WTC11 (cell line): ENCODE measurements around the gene ZNF362. TPM values are rescaled to one million over a fixed set of nuclear protein-coding genes. Genes with fewer than 3 reads are reported as not detected.

Source experiments
- ATAC-seq: fragments of 200-7000 bp; cut with Tn5 transposase; 2 replicates; pipeline ENCODE4 v1.10.0; 2021; ENCODE audit warnings: mild to moderate bottlenecking, moderate library complexity
- CTCF ChIA-PET: fragments of 300-600 bp; sonication (Branson Sonifier 250); formaldehyde crosslinking; loops from one replicate; lab custom pipeline; 2021; ENCODE audit warnings: antibody characterized with exemption; lab: Charles Lee
- POLR2A ChIA-PET: fragments of 350-600 bp; sonication (Branson Sonifier 250); formaldehyde crosslinking; loops from one replicate; lab custom pipeline; 2021; ENCODE audit warnings: antibody characterized with exemption; lab: Charles Lee
- DNase-seq: peaks from one replicate; pipeline ENCODE4 v3.0.0; 2021; ENCODE audit warnings: low spot score
- H3K27ac Mint-ChIP-seq: 2 replicates; pipeline ENCODE4 v1.8.0; 2021; ENCODE audit warnings: mixed read lengths
- H3K27me3 Mint-ChIP-seq: 2 replicates; pipeline ENCODE4 v1.8.0; 2021; ENCODE audit warnings: low read depth, mild to moderate bottlenecking, moderate library complexity, mixed read lengths
- H3K36me3 Mint-ChIP-seq: 2 replicates; pipeline ENCODE4 v1.8.0; 2021; ENCODE audit warnings: mixed read lengths
- H3K4me1 Mint-ChIP-seq: 2 replicates; pipeline ENCODE4 v1.8.0; 2022; ENCODE audit warnings: mixed read lengths
- H3K4me3 Mint-ChIP-seq: 2 replicates; pipeline ENCODE4 v1.8.0; 2021; ENCODE audit warnings: mild to moderate bottlenecking, moderate library complexity, mixed read lengths
- H3K9me3 Mint-ChIP-seq: 2 replicates; pipeline ENCODE4 v1.8.0; 2021; ENCODE audit warnings: mixed read lengths
- AR ChIP-seq: fragments of 250-450 bp; sonication (Bioruptor Pico); IDR thresholded peaks from 2 replicates; pipeline ENCODE4 v1.9.0; 2021; ENCODE audit warnings: mild to moderate bottlenecking
- ATF2 ChIP-seq: sonication (generic); formaldehyde crosslinking; IDR thresholded peaks from 2 replicates; pipeline ENCODE4 v1.8.1; 2022; ENCODE audit warnings: low read depth, missing genetic modification reagents, borderline replicate concordance
- ATF6 ChIP-seq: sonication (generic); formaldehyde crosslinking; IDR thresholded peaks from 2 replicates; pipeline ENCODE4 v1.8.1; 2023; ENCODE audit warnings: mild to moderate bottlenecking, missing genetic modification reagents
- E2F4 ChIP-seq: sonication (generic); formaldehyde crosslinking; IDR thresholded peaks from 2 replicates; pipeline ENCODE4 v1.8.1; 2022; ENCODE audit warnings: low read depth, mild to moderate bottlenecking, moderate library complexity, missing genetic modification reagents, borderline replicate concordance
- JUN ChIP-seq: sonication (generic); formaldehyde crosslinking; IDR thresholded peaks from 2 replicates; pipeline ENCODE4 v1.8.0; 2023; ENCODE audit warnings: mild to moderate bottlenecking, missing genetic modification reagents
- MXD4 ChIP-seq: fragments of 250-450 bp; sonication (Bioruptor Pico); IDR thresholded peaks from 2 replicates; pipeline ENCODE4 v1.8.0; 2021; ENCODE audit warnings: mild to moderate bottlenecking, moderate library complexity, borderline replicate concordance
- NFE2L1 ChIP-seq: sonication (generic); formaldehyde crosslinking; IDR thresholded peaks from 2 replicates; pipeline ENCODE4 v1.8.1; 2023; ENCODE audit warnings: missing genetic modification reagents
- PRDM15 ChIP-seq: sonication (generic); formaldehyde crosslinking; IDR thresholded peaks from 2 replicates; pipeline ENCODE4 v1.8.0; 2022; ENCODE audit warnings: missing genetic modification reagents
- RELA ChIP-seq: sonication (generic); formaldehyde crosslinking; IDR thresholded peaks from 2 replicates; pipeline ENCODE4 v1.8.1; 2022; ENCODE audit warnings: missing genetic modification reagents, mild to moderate bottlenecking, borderline replicate concordance
- STAT6 ChIP-seq: sonication (generic); formaldehyde crosslinking; conservative IDR thresholded peaks from 2 replicates; pipeline ENCODE4 v1.8.1; 2023; ENCODE audit warnings: mild to moderate bottlenecking, low read depth, missing genetic modification reagents, moderate library complexity
- TCF7 ChIP-seq: sonication (generic); formaldehyde crosslinking; IDR thresholded peaks from 2 replicates; pipeline ENCODE4 v1.8.0; 2022; ENCODE audit warnings: mild to moderate bottlenecking, low read depth, missing genetic modification reagents, moderate library complexity
- ZNF232 ChIP-seq: sonication (generic); formaldehyde crosslinking; IDR thresholded peaks from 2 replicates; pipeline ENCODE4 v1.8.0; 2022; ENCODE audit warnings: mild to moderate bottlenecking, missing genetic modification reagents
- ZNF512 ChIP-seq: sonication (generic); formaldehyde crosslinking; IDR thresholded peaks from 2 replicates; pipeline ENCODE4 v1.8.1; 2022; ENCODE audit warnings: missing genetic modification reagents, borderline replicate concordance
- total RNA-seq: library from RNA; stranded (reverse); gene quantifications from 3 replicates; pipeline ENCODE4 v1.2.3, GENCODE V29; 2021

The ZNF362 gene
- total RNA-seq, 1 experiment from 2014 or later = 24.2 TPM

GRCh38 chr1:33335020-33335419 is 78.7 kb downstream of the ZNF362 start (continued):
- TF ChIP-seq E2F4 (CRISPR knock-in tag) = no peak
- no peak for TF ChIP-seq AR (CRISPR knock-in tag)

GRCh38 chr1:33336580-33336979 is 80.3 kb downstream of the ZNF362 start:
- CTCF ChIA-PET = interaction anchor here (0.7 to 2.7 kb wide), 3 partner anchors 37 to 134 kb away, joined by 3 to 15 read pairs (median 3); no protein-coding TSS in a partner anchor
- no peak overlapping the region for H3K4me3 Mint-ChIP-seq

GRCh38 chr1:33337441-33337840 is 81.1 kb downstream of the ZNF362 start:
- no peak for TF ChIP-seq ZNF512 (CRISPR knock-in tag)
- TF ChIP-seq, all 79 proteins: peak for 0
- CTCF ChIA-PET = interaction anchor here (0.9 to 4.1 kb wide), 2 partner anchors 41 to 197 kb away, joined by 3 to 37 read pairs; no protein-coding TSS in a partner anchor
- no peak overlapping the region for H3K4me3 Mint-ChIP-seq
- H3K27me3 Mint-ChIP-seq = peaks cover 44% of the 10 kb centered on the region
- ATAC-seq (no peak), DNase-seq (no peak)
- no peaks in the 10 kb centered on the region for H3K9me3 Mint-ChIP-seq
- H3K4me1 Mint-ChIP-seq = peaks cover 52% of the 10 kb centered on the region
- POLR2A ChIA-PET = no interaction called here
- no peak overlapping the region for H3K27ac Mint-ChIP-seq
- no peaks in the 10 kb centered on the region for H3K36me3 Mint-ChIP-seq

More at GRCh38 chr1:33336580-33336979, 80.3 kb downstream of the ZNF362 start:
- ATAC-seq = no peak
- no peak for DNase-seq
- TF ChIP-seq NFE2L1 (no peak), ATF2 (CRISPR knock-in tag) (no peak), MXD4 (no peak), JUN (CRISPR knock-in tag) (no peak), RELA (CRISPR knock-in tag) (no peak), ZNF232 (CRISPR knock-in tag) (no peak)
- TF ChIP-seq, all 79 proteins: peak for 0
- H3K4me1 Mint-ChIP-seq = peaks cover 44% of the 10 kb centered on the region
- H3K27me3 Mint-ChIP-seq = peaks cover 43% of the 10 kb centered on the region
- H3K9me3 Mint-ChIP-seq = no peaks in the 10 kb centered on the region
- no peaks in the 10 kb centered on the region for H3K36me3 Mint-ChIP-seq
- POLR2A ChIA-PET = no interaction called here
- no peak overlapping the region for H3K27ac Mint-ChIP-seq

- Mint-ChIP-seq H3K4me3 (no peak overlapping the region), H3K27me3 (peaks cover 50% of the 10 kb centered on the region), H3K36me3 (no peaks in the 10 kb centered on the region), H3K27ac (no peak overlapping the region), H3K9me3 (no peaks in the 10 kb centered on the region), H3K4me1 (peaks cover 58% of the 10 kb centered on the region)
- ATAC-seq (no peak), DNase-seq (no peak)
- ChIA-PET POLR2A (no interaction called here), CTCF (interaction anchor here (0.9 to 4.1 kb wide), 14 partner anchors 8 to 211 kb away, joined by 3 to 37 read pairs (median 4); no protein-coding TSS in a partner anchor)
- TF ChIP-seq PRDM15 (no peak), ATF6 (CRISPR knock-in tag) (no peak), TCF7 (no peak), STAT6 (CRISPR knock-in tag) (no peak)
Observed at GRCh38 chr1:33338048-33338439, 81.8 kb downstream of the ZNF362 start.
